ENCODE data around the gene GFPT1.

Gene GFPT1

GRCh38 chr2:69386789-69387734 is at the start of gene GFPT1:
GFPT1 (minus strand) TSS chr2:69387227; CDS start chr2:69387071, 156 bp downstream.
- FAIRE-seq, result no peak

DNA sequence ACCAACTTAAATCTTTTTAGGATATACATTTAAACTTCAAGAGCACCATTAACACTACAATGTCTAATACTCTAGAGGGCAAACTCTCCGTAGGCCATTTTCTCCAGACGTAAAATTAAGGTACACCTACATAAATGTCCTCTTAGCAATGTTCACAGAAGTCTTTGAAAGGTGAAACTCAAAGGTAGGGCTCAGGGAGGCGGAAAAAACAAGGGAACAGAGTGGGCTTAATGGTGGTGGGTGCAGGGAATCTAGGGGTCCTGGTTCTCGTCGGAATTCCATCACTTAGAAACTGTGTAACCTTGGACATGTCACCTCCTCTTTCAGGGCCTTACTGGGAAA is 49.5 kb upstream of the GFPT1 start:
- TF ChIP-seq, protein P1, sequence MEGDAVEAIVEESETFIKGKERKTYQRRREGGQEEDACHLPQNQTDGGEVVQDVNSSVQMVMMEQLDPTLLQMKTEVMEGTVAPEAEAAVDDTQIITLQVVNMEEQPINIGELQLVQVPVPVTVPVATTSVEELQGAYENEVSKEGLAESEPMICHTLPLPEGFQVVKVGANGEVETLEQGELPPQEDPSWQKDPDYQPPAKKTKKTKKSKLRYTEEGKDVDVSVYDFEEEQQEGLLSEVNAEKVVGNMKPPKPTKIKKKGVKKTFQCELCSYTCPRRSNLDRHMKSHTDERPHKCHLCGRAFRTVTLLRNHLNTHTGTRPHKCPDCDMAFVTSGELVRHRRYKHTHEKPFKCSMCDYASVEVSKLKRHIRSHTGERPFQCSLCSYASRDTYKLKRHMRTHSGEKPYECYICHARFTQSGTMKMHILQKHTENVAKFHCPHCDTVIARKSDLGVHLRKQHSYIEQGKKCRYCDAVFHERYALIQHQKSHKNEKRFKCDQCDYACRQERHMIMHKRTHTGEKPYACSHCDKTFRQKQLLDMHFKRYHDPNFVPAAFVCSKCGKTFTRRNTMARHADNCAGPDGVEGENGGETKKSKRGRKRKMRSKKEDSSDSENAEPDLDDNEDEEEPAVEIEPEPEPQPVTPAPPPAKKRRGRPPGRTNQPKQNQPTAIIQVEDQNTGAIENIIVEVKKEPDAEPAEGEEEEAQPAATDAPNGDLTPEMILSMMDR (IDR thresholded peaks at IDR 0.05; ENCODE audit: insufficient read depth, missing control alignments), result no peak
- DNase-seq (ENCODE audit: insufficient read length, low spot score), result no peak
- no peak for FAIRE-seq

More at GRCh38 chr2:69386789-69387734, at the start of gene GFPT1:
- TF ChIP-seq, protein P1 (IDR thresholded peaks at IDR 0.05; ENCODE audit: insufficient read depth, missing control alignments), result no peak
- DNase-seq (ENCODE audit: insufficient read length, low spot score), result peak; percentile 83

GRCh38 chr2:69434753-69435152 is 47.7 kb upstream of the GFPT1 start:
- no peak for DNase-seq (ENCODE audit: insufficient read length, low spot score)
- TF ChIP-seq, protein P1 (IDR thresholded peaks at IDR 0.05; ENCODE audit: insufficient read depth, missing control alignments), result no peak
- no peak for FAIRE-seq

DNA sequence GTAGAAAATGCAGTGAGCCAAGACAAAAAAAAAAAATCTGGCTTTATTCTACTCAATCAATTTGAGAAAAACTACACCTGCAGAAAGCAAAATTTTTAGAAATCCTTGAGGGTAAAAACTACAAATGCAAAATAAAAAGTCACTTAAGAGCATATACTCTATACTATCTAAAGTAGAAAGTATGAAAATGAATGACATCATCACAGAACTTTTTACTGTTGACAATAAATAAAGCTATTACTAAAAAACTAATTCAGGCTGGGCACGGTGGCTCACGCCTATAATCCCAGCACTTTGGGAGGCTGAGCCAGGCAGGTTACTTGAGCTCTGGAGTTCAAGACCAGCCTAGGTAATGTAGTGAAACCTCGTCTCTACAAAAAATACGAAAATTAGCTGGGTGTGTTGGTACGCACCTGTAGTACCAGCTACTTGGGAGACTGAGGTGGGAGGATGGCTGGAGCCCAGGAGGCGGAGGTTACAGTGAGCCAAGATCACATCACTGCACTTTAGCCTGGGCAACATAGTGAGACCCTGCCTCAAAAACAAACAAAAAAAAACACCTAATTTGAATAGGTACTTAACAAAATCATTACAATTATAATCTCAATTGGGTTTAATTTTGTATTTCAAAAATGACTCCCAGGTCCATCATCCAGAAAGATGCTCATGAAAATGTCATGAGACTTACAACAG is 42.6 kb upstream of the GFPT1 start:
- no peak for DNase-seq (ENCODE audit: insufficient read length, low spot score)
- TF ChIP-seq, protein P1 (IDR thresholded peaks at IDR 0.05; ENCODE audit: insufficient read depth, missing control alignments), result no peak
- no peak for FAIRE-seq

DNA sequence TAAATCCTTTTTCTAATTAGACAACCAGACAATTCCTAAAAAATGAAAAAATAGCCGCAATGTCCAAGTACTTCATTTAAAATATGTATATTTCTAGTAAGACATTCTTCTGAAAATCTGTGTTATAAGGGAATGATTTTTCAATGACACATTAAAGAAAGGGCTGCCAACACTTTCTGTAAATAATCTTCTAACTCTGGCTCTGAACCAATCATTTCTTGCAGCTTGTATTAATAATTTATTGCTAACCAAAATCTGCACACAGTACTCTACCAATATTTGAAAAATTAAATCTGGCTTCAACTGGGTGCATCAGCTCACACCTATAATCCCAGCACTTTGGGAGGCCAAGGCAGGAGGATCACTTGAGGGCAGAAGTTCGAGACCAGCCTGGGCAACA is 42.0 kb upstream of the GFPT1 start:
- DNase-seq (ENCODE audit: insufficient read length, low spot score) (no peak), FAIRE-seq (no peak)
- TF ChIP-seq, protein P1 (IDR thresholded peaks at IDR 0.05; ENCODE audit: insufficient read depth, missing control alignments), result no peak

DNA sequence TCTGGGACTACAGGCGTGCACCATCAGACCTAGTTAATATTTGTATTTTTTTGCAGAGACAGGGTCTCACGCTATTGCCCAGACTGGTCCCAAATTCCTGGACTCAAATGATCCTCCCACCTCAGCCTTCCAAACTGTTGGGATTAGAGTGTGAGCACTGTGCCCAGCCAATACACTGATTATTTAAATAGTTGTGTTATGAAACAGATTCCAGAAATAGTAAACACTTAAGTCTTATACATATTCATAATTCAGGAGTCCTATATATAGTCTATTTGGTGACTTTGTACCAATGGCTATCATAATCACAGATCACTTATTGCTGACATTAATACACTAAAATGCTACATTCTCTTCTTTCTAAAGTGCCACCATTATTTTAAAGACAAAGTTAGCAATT is 37.4 kb upstream of the GFPT1 start:
- DNase-seq (ENCODE audit: insufficient read length, low spot score) (no peak), FAIRE-seq (no peak)
- TF ChIP-seq, protein P1 (IDR thresholded peaks at IDR 0.05; ENCODE audit: insufficient read depth, missing control alignments), result no peak
